Heart left ventricle (tissue), 16 donors: Measurements from ENCODE around the gene EFHC1. TPM values are rescaled to one million over a fixed set of nuclear protein-coding genes. Genes with fewer than 3 reads are reported as not detected.
"Not testable (repeated sequence)": the region's sequence is repeated elsewhere in the genome, so short reads cannot be mapped to it uniquely, and the experiment has no call there.

Experiments used
- ATAC-seq, 4 donors: fragments of 200-7000 bp; cut with Tn5 transposase; one replicate each; pipeline ENCODE4 v1.9.1; 2020 to 2022; ENCODE audit warnings: moderate library complexity in 4 of 4, mild to moderate bottlenecking in 3 of 4, moderate number of reproducible peaks in 1 of 4
- DNase-seq, 5 donors: peaks; one replicate each; pipeline ENCODE4 v3.0.0-alpha.2; 2020
- H3K27ac ChIP-seq, 12 donors: fragments of 200-600 bp; sonication (generic) in 4 of 12; one replicate each; pipeline versions ENCODE4 v1.5.0 to v1.8.0; 2016 to 2022; ENCODE audit warnings: mild to moderate bottlenecking in 2 of 12
- H3K27me3 ChIP-seq, 9 donors: fragments of 200-600 bp; sonication (generic) in 2 of 9; one replicate each; pipeline versions ENCODE4 v1.5.1 to v1.8.0; 2016 to 2022; ENCODE audit warnings: mild to moderate bottlenecking in 3 of 9
- H3K36me3 ChIP-seq, 9 donors: fragments of 200-600 bp; sonication (generic) in 2 of 9; one replicate each; pipeline versions ENCODE4 v1.5.0 to v1.8.0; 2018 to 2022; ENCODE audit warnings: mild to moderate bottlenecking in 2 of 9
- H3K4me1 ChIP-seq, 12 donors: fragments of 200-600 bp; sonication (generic) in 4 of 12; one replicate each; pipeline versions ENCODE4 v1.5.0 to v1.8.0; 2016 to 2022; ENCODE audit warnings: mild to moderate bottlenecking in 3 of 12
- H3K4me3 ChIP-seq, 12 donors: fragments of 200-600 bp; sonication (generic) in 4 of 12; one replicate each; pipeline versions ENCODE4 v1.5.0 to v1.8.0; 2017 to 2022; ENCODE audit warnings: mild to moderate bottlenecking in 9 of 12, moderate library complexity in 4 of 12
- H3K9me3 ChIP-seq, 12 donors: fragments of 200-600 bp; sonication (generic) in 4 of 12; one replicate each; pipeline versions ENCODE4 v1.5.0 to v1.8.0; 2016 to 2022; ENCODE audit warnings: mild to moderate bottlenecking in 1 of 12
- POLR2A ChIP-seq, 2 donors: fragments of 450-650 bp; IDR thresholded peaks; one replicate each; pipeline ENCODE4 v1.6.1; 2017; ENCODE audit warnings: antibody characterized with exemption in 2 of 2, mild to moderate bottlenecking in 2 of 2, moderate library complexity in 2 of 2
- WGBS, 4 donors: extraction: QIAGEN DNeasy Blood & Tissue Kit in 2 of 4; methylation state at CpG; one replicate each; pipeline versions ENCODE4 v1.1.5 to v1.1.7; 2013 to 2018; 5-methylcytosine and 5-hydroxymethylcytosine counted together
- intact Hi-C, 10 donors: fragments of 100-400 bp; cut with DNase I; formaldehyde crosslinking; loops; one replicate each; pipeline versions ENCODE4 v1.11.1 to v1.14.2; 2022
- polyA plus RNA-seq, 2 donors: library from polyadenylated mRNA; stranded (reverse); fragments of 200-250 nt; gene quantifications; one replicate each; pipeline ENCODE4 v1.2.3, GENCODE V29; 2013
- total RNA-seq, 9 donors: library from RNA; depleted of rRNA in 2 of 9; stranded (reverse); fragments of >200 nt in 2 of 9; fragmentation: NEBNext Ultra II Directional in 3 of 9; extraction: Animal tissue kit (Norgen Biotek cat#: 25700) in 3 of 9; gene quantifications; one replicate each; pipeline versions ENCODE4 v1.1.0 to v1.2.4, GENCODE V29; 2016 to 2023
- TF ChIP-seq, protein P1 (sequence below), 12 donors: fragments of 200-600 bp; sonication (generic) in 4 of 12; IDR thresholded peaks; one replicate each; pipeline versions ENCODE4 v1.5.0 to v1.8.0; 2018 to 2022; ENCODE audit warnings: antibody characterized with exemption in 12 of 12, mild to moderate bottlenecking in 5 of 12
- donor health status: ischemic (EF 13 %, LVEDD 7.1; RV severe dilation, severe dysfunction).
- donor health status: healthy with polysubstance abuse.
- donor health status: DM: no; HTN: yes; CAD: no.
- donor health status: DM: no; HTN: no; CAD: no.
- donor health status: ischemic (EF 25% LVEDD 6.9; RV normal size, moderate dysfunction).
- donor health status: ischemic (EF 25% LVEDD 5.7; RV mildly dilated, moderate dysfunction).
- donor health status: healthy.
- donor health status: DM: yes; HTN: yes; CAD: no.
- donor health status: ischemic (EF 35%, LVEDD 5.7; RV mildly dilated, moderate dysfunction).
- donor health status: nonischemic (EF 11% LVEDD 7.7; RV severe dilation, severe dysfunction).
- donor health status: DM: yes; HTN: yes; CAD: no.
- donor health status: PGD.
- donor health status: ischemic (EF 29% LVEDD 5.4; RV normal size, mild dysfunction).
- donor health status: nonischemic (EF 23%, LVEDD 6.1; RV moderate dilation, normal function).

EFHC1 gene
- total and polyA plus RNA-seq, 11 donors, result 2.6 to 14.4 (median 4.3) TPM

- TF ChIP-seq POLR2A (IDR thresholded peaks at IDR 0.05), result no peak
- TF ChIP-seq, protein P1, sequence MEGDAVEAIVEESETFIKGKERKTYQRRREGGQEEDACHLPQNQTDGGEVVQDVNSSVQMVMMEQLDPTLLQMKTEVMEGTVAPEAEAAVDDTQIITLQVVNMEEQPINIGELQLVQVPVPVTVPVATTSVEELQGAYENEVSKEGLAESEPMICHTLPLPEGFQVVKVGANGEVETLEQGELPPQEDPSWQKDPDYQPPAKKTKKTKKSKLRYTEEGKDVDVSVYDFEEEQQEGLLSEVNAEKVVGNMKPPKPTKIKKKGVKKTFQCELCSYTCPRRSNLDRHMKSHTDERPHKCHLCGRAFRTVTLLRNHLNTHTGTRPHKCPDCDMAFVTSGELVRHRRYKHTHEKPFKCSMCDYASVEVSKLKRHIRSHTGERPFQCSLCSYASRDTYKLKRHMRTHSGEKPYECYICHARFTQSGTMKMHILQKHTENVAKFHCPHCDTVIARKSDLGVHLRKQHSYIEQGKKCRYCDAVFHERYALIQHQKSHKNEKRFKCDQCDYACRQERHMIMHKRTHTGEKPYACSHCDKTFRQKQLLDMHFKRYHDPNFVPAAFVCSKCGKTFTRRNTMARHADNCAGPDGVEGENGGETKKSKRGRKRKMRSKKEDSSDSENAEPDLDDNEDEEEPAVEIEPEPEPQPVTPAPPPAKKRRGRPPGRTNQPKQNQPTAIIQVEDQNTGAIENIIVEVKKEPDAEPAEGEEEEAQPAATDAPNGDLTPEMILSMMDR (IDR thresholded peaks at IDR 0.05), result no peak
- WGBS, 4 donors, result 83 to 96% (median 94%) methylated on average over 4 of the region's 4 CpGs
Measured at GRCh38 chr6:52381249-52381648, 38.9 kb upstream of the EFHC1 start.

DNA sequence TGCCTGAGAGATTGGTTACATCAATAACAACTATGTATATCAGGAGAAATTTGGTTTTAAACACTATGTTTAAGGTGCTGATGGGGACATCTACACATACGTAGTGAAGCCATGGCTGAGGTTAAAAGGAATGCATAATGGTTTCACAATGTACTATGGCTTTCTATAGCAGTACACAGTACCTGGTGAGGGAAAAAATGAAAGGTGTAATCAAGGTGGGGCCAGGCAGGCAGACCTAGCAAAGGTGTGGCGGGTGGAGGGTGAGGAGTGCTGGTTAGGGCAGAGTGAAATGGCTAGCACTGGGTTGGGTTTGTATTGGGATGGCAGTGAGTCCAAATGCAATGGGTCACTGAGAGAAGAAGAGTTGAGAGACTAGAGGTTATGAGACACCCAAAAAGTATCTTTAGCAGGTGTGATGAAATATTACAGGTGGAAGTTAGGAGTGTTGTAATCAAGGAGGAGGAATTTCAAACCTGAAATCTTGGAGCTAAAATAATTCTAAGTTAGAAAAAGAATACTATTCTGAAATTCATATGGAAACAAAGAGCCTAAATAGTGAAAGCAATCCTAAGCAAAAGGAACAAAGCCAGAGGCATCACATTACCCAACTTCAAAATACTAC, 35.9 kb upstream of the EFHC1 start:
- H3K4me3 ChIP-seq, result no peak overlapping the region
- TF ChIP-seq, protein P1 (IDR thresholded peaks at IDR 0.05), result no peak
- no peak for TF ChIP-seq POLR2A (IDR thresholded peaks at IDR 0.05)
- ATAC-seq (no peak), DNase-seq (no peak)
- no peaks in the 10 kb centered on the region for H3K36me3 ChIP-seq
- no peaks in the 10 kb centered on the region for H3K27me3 ChIP-seq
- H3K27ac ChIP-seq, result no peak overlapping the region
- peaks cover 0 to 9% (median under 1%) of the 10 kb centered on the region in 12 donors for H3K4me1 ChIP-seq
- WGBS, 4 donors, result 91 to 97% (median 96%) methylated on average over 2 of the region's 2 CpGs
- H3K9me3 ChIP-seq, result no peaks in the 10 kb centered on the region
- intact Hi-C loops, result no loop called here

More at GRCh38 chr6:52381249-52381648, 38.9 kb upstream of the EFHC1 start:
- no peak for ATAC-seq
- H3K4me1 ChIP-seq, result peaks cover 0 to 21% (median 11%) of the 10 kb centered on the region in 12 donors
- no peaks in the 10 kb centered on the region for H3K9me3 ChIP-seq
- no peaks in the 10 kb centered on the region for H3K27me3 ChIP-seq
- H3K36me3 ChIP-seq, result no peaks in the 10 kb centered on the region
- no peak for DNase-seq
- intact Hi-C loops, result no loop called here
- H3K27ac ChIP-seq, result no peak overlapping the region
- H3K4me3 ChIP-seq, result no peak overlapping the region

DNA sequence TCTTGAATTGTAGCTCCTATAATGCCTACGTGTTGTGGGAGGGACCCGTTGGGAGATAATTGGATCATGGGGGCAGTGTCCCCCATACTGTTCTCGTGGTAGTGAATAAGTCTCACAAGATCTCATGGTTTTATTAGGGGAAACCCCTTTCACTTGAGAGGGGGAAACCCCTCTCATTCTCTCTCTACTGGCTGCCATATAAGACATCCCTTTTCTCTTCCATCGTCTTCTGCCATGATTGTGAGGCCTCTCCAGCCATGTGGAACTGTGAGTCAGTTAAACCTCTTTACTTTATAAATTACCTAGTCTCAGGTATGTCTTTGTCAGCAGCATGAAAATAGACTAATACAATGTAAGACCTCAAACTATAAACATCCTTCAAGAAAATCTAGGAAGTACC, 35.1 kb upstream of the EFHC1 start:
- TF ChIP-seq, protein P1 (IDR thresholded peaks at IDR 0.05), result no peak
- no peak for TF ChIP-seq POLR2A (IDR thresholded peaks at IDR 0.05)
- no peaks in the 10 kb centered on the region for H3K9me3 ChIP-seq
- no peak overlapping the region for H3K27ac ChIP-seq
- peaks cover 0 to 17% (median 9%) of the 10 kb centered on the region in 12 donors for H3K4me1 ChIP-seq
- WGBS, 4 donors, result 94 to 100% (median 97%) methylated on average over 4 of the region's 4 CpGs
- H3K36me3 ChIP-seq, result no peaks in the 10 kb centered on the region
- ATAC-seq (no peak), DNase-seq (no peak)
- intact Hi-C loops, result no loop called here
- H3K4me3 ChIP-seq, result no peak overlapping the region
- H3K27me3 ChIP-seq, result no peaks in the 10 kb centered on the region

GRCh38 chr6:52388119-52388518, 32.0 kb upstream of the EFHC1 start:
- WGBS, 4 donors, result 69 to 99% (median 81%) methylated on average over 4 of the region's 4 CpGs
- intact Hi-C loops, H3K4me3 ChIP-seq, H3K36me3 ChIP-seq, H3K9me3 ChIP-seq, ATAC-seq, DNase-seq, H3K27me3 ChIP-seq: not testable (repeated sequence)
- peak overlapping the region in 1 of 12 donors; percentile 50 for H3K27ac ChIP-seq
- peaks cover 0 to 28% (median 12%) of the 10 kb centered on the region in 12 donors for H3K4me1 ChIP-seq

GRCh38 chr6:52388790-52389189, 31.4 kb upstream of the EFHC1 start:
- Histone ChIP-seq H3K36me3 (no peaks in the 10 kb centered on the region), H3K4me1 (peaks cover 0 to 28% (median 12%) of the 10 kb centered on the region in 12 donors), H3K9me3 (no peaks in the 10 kb centered on the region), H3K4me3 (no peak overlapping the region), H3K27ac (peak overlapping the region in 2 of 12 donors; percentile 50 to 83), H3K27me3 (no peaks in the 10 kb centered on the region)
- ATAC-seq (no peak), DNase-seq (no peak)
- intact Hi-C loops, result no loop called here
- no peak for TF ChIP-seq POLR2A (IDR thresholded peaks at IDR 0.05)
- TF ChIP-seq, protein P1 (IDR thresholded peaks at IDR 0.05), result no peak
- 89 to 93% (median 89%) methylated on average over 4 of the region's 4 CpGs for WGBS, 4 donors
